ENCODE data around the gene TSEN54. TPM values are rescaled to one million over a fixed set of nuclear protein-coding genes. Genes with fewer than 3 reads are reported as not detected.
A peak's percentile ranks its signal among the peaks of the same experiment; 100 is the strongest.
"Not testable (repeated sequence)": the region's sequence is repeated elsewhere in the genome, so short reads cannot be mapped to it uniquely, and the experiment has no call there.

The TSEN54 gene
- total RNA-seq, result 14.1 and 21.2 TPM in 2 replicates

DNA sequence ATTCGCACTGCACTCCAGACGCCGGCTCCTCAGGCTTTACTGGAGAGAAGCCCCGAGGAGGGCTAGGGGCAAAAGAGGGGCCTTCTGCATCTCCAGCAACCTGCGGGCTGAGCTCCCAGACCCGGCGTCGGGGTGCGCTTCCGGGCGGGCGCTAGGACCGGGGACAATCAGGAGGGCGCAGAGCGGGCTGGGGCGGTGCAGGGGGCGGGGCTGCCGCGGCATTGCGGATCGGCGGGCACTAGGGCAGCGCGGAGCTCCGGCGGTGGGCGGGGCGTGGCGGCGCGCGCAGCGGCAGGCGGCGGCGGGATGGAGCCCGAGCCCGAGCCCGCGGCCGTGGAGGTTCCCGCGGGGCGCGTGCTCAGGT, at the start of gene TSEN54:
TSEN54 (plus strand) TSS at position 274 of the 364 bp plus-strand sequence; CDS start at position 307, 33 bp downstream.
- DNase-seq (ENCODE audit: low read depth, low spot score), result peak; percentile 33

DNA sequence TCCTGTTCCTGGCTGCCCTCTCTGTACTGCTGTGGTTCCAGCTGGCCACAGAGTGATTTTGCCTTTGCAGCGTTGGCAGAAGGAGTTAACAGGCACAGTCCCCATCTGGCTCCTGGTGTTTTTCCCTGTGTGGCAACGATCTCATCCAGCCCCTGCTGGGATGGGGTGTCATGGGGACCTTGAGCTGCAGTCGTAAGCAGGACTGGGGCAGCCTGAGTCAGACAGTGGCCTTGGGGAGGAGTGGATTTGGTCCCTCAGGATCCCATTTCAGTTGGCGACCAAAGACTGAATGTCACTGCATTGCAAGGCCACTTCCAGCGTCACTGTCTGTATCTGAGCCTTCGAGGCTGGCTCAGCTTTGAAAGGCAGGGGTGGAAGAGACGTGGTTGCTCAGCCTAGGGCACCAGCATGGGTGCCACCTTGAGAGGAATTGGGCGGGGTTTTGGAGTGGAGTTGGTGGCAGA, 48.0 kb upstream of the TSEN54 start:
- DNase-seq (ENCODE audit: low read depth, low spot score), result no peak

DNA sequence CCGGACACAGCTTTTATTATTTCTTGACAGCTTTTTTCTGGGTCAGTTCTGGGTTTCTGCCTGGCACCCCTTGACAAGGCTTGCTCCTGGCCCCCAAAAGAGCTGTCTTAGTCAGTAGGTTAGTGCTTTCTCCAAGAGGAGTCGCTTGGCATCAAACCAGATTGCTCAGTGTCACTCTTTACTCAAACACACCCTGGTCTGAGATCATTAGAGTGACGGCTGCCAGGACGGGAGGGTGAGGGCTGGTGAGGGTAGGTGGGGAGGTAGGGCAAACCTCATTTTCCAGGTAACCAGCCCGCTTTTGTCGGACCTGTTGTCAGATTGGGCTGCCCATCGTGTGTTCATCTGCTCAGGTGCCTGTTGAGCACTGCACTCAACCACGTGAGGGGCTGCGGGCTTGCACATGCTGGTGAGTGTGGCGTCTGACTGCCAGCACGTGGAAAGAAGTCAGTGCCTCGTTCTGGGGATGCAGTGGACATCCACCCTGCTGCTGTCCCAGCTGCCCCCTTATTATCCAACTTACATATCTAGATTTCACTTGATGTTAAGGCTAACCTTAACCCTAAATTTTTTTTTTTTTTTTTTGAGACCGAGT, 47.5 kb upstream of the TSEN54 start:
- DNase-seq (ENCODE audit: low read depth, low spot score), result no peak

DNA sequence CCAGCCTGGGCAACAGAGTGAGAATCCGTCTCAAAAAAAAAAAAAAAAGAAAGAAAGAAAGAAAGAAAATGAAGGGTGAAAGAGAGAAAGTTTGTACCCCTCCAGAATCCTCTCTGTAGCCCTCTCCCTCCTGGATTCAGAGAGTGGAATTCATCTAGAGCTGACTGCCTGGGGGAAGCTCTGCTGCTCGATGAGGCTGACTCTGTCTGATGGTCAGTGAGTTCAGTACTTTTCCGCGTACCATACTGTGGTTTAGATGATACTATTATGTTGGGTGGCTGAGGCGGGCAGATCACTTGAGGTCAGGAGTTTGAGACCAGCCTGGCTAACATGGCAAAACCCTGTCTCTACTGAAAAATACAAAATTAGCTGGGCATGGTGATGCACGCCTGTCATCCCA, 45.1 kb upstream of the TSEN54 start:
- DNase-seq (ENCODE audit: low read depth, low spot score), result no peak

DNA sequence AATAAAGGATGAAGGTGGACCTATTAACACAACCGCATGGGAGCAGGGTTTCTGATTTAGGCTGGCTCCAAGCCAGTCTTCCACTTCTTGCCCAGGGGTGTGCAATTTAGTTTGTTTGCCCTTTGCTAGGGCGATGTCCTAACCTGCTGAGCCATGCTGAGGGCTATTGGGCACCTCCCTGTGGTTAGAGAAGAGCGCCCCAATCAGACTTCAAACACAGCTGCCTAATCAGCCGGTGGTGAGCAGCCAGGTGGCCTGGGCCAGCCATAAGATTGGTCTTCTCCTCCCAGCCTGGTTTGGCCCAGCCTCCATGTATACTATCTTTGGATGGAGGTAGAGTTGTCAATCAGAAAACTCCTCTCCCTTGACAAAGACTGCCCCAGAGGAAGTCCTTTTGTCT, 44.2 kb upstream of the TSEN54 start:
- no peak for DNase-seq (ENCODE audit: low read depth, low spot score)

DNA sequence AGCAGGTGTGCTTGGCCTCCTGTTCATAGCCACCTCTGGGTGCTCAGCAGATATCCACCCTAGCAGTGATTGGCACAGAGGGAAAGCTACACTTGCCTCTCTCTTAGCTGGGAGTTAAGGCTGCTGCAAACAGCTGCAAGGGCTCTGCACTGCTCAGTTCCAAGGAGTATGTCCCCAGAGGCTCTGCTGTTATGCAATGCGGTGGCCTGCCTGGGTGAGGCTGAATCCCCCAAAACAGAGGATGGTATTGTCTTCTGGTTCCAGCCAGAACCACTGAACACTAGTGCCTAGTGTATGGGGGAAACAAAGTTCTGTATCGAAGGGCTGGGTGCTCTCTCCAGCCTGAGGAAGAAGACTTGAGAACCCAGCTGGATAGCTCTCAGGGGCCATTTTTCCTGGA, 43.1 kb upstream of the TSEN54 start:
- DNase-seq (ENCODE audit: low read depth, low spot score), result no peak

DNA sequence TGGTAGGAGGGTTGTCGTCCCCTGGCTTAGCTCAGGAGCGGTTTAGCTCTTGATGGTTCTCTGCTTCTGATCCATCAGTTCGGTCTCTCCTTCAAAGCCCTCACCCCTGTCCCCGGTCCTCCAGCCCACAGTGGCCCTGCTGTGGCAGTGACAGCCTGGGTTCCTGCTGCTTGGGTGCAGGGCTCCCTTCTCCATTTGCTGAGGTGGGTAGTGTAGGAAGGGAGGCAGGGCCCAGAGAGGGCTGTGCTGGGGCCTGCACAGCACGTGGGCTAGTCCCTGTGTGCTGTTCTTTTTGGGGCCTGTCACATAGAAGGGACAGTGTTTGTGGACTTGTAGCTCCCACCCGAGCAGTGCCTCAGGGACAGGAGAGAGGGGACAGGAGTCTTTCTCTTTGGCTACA, 41.6 kb upstream of the TSEN54 start:
- DNase-seq (ENCODE audit: low read depth, low spot score), result no peak

DNA sequence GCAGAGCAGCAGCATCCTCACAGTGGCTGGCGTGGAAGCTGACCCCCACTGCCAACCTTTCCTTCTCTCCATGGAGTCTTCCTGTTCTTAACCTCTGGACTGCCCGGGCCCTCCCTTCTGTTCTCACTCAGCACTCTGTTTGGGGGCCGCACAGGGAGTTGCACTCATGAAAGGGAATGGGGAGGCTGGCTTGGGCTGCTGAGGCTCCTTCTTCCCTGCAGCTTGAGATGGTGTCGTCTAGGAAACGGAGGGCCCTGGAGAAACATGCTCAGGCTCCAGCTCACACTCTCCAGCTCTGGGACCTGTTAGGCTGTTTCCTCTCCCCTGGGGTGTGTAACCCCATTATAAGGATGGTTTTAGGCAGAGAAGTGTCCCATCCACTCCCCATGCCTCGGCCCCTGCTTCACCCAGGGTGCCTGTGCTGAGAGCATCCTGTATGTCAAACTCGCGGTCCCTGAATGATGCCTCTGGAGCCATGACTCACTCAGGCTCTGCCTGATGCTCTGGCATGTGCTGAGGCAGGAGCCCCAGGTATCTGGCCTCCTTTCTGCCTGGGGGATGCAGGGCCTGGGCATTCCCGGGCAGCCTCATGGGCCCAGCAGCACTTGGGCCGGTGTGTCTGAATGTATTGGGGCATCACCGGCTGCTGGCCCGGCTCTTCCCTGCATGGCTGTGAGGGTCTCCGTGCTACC, 41.0 kb upstream of the TSEN54 start:
- no peak for DNase-seq (ENCODE audit: low read depth, low spot score)

DNA sequence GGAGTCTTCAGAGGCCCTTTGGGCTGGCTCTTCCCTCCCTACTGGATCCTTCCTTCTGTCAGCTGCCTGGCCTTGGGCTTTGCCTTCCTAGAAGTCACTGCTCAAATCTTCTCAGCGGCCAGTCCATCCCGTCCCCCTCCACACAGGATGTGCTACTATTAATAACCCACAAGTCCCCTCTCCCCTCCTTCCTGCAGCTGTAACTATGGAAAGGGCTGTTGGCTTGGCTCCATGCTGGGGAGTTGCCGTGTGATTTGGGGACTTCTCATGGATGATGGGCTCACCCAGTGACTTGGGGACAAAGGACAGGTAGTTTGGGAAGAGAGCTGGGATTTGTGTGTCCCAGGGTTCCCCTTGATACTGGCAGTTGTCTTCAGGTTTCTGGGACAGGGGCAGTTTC, 40.5 kb upstream of the TSEN54 start:
- DNase-seq (ENCODE audit: low read depth, low spot score), result no peak

DNA sequence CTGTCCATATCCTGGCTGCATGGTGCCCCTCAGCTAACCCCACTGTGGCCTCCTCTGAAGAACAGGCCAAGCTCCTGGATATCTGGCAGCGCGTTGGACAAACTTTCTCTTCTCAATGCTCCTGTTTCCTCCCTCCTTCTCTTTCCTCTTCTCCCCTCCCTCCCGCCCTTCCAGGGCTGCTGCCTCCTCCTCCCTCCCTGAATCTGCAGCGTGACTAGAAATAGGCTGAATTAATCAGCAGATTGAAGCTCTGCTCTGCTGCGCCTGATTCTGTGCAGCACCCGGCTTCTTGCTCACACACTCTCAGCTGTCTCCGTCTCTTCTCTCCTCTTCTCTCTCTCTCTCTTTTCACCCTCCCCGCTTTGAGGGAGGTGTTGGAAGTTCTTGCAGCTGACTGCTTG, 40.1 kb upstream of the TSEN54 start:
- no peak for DNase-seq (ENCODE audit: low read depth, low spot score)

DNA sequence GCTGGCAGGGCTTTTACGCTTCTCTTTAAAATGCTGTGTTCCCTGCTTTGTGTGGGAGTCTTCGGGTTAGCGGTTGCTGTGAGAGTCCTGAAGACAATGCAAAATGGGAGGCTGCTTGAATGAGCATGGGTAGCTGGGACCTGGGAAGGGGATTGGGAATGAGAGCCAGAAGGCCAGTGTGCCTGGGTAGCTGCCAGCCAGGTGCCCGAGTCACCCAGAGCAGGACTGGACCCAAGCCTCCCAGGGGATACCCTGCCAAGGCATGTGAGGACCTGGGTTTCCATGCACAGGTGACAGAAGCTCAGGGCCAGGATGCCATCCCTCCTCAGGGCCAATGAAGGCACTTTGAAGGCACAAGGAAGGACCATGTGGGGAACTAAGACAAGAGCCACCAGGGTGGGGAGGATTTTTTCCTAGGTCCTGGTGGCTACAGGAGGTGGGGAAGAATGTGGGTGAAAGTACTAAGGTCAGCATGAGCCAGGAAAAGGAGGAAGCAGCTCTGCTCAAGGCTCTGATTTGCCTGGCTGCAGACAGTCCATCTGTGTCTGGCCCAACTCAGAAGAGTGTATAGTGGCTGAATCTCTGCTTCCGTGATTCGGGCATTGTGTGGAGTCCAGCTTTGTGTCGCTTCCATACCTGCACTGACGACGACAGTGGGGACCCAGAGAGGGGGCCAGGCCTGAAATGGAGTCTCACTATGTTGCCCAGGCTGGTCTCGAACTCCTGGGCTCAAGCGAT, 39.4 kb upstream of the TSEN54 start:
- DNase-seq (ENCODE audit: low read depth, low spot score), result no peak

DNA sequence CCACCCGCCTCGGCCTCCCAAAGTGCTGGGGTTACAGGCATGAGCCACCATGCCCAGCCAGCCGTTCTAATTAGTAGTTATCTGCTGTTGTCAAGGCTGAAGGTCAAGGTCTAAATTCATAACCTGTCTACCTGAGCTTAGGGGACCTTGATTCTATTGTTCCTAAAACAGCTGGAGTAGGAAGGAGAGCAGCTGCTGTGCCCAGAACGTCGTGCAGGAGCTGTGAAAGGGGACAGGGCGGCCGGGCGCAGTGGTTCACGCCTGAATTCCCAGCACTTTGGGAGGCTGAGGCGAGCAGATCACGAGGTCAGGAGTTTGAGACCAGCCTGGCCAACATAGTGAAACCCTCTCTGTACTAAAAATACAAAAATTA, 38.9 kb upstream of the TSEN54 start:
- DNase-seq (ENCODE audit: low read depth, low spot score), result not testable (repeated sequence)

DNA sequence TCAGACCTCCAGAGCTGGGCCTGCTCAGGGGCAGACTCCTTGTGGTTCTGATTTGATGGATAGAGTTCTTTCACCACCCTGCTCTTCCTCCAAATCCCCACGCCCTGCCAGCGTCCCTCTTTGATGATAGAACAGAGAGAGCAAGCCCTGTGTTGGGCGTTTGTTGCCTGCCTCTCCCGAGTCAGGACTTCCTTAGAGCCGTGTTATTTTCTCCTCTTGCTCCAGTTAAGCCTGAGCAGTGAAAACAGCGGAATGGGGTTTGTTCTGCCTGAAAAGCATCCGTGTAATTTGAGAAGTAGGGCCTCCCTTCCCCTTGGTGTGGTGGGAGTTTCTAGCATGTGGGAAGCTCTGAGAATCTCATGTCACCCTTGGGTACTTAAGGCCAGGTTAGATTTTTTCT, 37.8 kb upstream of the TSEN54 start:
- DNase-seq (ENCODE audit: low read depth, low spot score), result no peak

DNA sequence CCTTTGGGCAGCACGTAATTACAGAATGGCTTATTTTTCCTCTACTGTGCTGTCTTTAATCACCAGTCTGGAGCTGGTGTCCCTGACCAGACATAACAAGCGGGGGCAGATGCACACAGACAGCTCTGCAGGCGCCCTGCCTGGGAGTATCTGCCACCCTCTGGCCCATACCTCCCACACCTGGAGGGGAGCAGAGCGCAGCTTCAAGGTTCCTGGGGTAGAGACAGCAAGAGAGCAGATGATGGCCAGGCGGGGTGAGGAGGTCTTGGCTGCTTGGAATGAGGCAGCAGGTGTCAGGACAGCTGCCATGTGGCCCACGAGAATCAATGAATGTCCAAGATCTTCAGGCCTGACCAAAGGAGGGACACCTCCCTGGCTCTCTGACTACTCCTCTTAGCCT, 36.0 kb upstream of the TSEN54 start:
- DNase-seq (ENCODE audit: low read depth, low spot score), result no peak

DNA sequence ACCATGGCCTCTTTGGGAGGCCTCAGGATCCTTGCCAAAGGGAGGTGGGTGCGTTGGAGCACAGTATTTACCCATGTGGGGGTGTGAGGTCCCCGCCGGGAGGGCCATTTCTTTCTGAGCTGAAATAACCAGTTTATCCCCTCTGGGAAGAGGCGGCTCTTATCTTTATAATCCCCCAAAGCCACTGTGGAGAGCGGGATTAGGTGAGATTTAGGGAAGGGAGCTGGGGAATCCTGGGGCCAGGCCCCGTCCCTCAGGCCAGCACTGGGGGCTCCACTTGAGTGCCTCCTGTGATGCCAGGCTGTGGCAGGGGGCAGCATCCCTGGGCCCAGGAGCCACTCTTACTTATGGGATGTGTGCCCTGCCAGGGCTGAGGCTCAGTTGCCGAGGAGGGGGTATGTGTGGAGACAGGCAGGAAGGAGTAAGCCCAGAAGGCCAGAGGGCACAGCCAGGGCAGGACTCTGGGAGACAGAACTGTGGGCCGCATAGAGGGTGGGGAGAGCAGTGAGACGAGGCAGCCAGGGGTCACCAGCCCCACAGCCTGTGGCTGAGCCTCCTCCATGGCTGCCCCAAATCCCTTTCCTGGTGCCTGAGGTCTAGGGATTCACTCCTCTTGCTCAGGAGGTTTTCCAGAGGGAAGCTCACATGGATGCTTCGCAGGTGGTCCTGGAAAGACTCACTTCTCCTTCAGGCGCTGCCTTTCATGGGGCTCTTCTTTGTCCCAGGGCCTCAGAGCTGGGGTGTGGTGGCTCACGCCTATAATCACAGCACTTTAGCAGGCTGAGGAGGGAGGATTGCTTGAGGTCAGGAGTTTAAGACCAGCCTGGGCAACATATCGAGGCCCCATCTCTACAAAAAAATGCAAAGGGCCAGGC, 34.9 kb upstream of the TSEN54 start:
- DNase-seq (ENCODE audit: low read depth, low spot score), result no peak

DNA sequence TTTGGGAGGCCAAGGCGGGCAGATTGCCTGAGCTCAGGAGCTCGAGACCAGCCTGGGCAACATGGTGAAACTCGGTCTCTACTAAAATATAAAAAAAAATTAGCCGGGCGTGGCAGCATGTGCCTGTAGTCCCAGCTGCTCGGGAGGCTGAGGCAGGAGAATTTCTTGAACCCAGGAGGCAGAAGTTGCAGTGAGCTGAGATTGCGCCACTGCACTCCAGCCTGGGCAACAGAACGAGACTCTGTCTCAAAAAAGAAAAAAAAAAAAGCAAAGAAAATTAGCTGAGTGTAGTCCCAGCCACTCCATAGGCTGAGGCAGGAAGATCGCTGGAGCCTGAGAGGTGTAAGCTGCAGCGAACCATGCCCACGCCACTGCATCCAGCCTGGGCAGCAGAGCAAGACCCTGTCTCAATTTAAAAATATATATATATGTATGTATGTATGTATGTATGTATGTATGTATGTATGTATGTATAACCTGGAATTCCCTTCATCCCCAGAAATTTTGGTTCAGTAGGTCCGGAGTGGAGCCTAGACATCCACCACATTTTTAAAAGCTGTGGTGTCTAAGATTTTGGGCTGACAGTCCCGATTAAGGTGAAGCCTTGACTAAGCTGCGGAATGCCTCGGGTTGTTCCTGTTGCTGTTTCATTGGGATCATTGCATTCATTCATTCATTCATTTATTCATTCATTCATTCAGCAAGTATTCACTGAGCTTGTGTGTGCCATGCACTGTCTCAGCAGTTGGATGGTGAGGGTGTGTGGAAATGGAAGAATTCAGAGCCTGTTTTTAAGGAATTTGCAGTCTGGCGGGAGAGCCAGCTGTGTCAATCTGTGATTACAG, 34.0 kb upstream of the TSEN54 start:
- DNase-seq (ENCODE audit: low read depth, low spot score), result no peak

DNA sequence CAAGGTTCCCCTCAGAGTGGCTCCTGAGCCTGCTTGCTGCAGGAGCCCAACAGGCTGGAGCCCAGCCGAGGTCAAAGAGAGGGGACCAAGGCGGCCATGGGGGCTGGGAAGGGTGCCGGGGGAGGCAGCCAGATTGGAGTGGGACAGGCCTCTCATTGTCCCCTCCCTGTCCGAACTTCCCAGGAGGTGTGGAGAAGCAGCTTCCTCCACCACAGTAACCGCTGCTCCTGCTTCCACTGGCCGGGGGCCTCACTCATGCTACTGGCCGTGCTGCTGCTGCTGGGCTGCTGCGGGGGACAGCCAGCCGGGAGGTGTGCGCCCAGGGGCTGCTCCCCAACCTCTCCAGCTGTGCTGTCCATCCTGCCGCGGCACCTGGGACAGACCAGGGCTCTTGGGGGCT, 30.6 kb upstream of the TSEN54 start:
- no peak for DNase-seq (ENCODE audit: low read depth, low spot score)

DNA sequence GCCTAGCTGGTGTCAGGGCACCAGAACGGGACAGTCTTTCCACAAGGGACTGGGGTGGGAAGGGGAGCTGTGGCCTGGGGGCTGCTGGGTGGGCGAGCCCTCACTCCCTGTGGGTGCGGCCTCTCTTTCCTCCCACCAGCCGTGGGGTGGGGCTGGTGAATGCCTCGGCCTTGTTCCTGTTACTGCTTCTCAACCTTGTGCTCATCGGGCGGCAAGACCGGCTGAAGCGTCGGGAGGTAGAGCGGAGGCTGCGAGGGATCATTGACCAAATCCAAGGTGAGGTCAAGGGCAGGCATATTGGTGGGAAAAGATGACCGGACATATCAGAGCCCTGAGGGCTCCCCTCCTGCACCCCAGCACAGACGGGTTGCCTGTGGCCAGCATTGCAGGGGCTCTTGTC, 30.2 kb upstream of the TSEN54 start:
- no peak for DNase-seq (ENCODE audit: low read depth, low spot score)

DNA sequence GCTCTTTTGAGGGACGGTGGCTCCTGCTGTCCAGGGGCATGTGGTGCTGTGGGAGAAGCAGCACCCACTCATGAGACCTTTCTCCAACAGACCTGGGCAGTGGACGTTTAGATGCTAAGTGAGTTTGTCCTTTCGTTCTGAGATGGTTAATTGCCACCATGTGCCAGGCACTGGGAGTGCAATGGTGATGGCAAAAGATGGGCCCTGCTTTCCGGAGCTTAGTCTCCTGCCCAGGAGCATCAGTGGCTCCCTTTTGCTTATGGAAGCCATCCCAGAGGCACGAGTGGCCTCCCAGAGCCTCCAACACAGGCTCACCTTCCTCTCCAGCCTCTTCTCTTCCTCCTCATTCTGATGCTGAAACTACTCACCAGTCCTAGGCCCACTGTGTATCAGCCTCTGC, 29.4 kb upstream of the TSEN54 start:
- DNase-seq (ENCODE audit: low read depth, low spot score), result no peak

DNA sequence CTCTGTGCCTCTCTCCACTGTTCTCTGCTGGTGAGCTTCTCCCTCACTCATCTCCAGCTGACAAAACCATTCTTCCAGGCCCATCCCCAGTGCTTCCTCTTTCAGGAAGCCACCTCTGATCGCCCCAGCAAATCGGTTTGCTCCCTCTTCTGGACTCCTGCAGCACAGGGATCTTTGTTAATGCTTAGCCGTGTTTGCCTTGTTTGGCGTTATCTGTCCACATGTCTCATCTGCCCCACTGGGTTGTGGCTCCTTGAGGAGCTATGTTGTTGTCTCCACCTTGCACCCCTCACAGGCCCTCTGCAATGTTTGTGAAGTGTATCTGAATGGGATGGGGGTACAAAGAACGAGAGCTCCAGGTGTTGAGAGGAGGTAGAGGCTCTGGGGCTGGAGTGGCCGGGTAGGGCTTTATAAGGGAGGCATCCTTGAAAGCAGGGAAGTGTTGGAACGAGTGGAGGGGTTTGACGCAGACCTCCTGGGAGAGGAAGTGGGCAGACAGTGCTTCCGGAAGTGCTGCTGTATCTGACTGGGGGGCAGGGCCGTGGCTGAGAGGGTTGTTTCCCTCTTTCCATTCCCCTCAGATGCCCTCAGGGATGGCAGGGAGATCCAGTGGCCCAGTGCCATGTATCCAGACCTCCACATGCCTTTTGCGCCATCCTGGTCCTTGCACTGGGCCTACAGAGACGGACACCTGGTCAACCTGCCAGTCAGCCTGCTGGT, 28.8 kb upstream of the TSEN54 start:
- no peak for DNase-seq (ENCODE audit: low read depth, low spot score)
